ENCODE measurements around the gene CEP128.
A peak's percentile ranks its signal among the peaks of the same experiment; 100 is the strongest.

Gene CEP128

DNA sequence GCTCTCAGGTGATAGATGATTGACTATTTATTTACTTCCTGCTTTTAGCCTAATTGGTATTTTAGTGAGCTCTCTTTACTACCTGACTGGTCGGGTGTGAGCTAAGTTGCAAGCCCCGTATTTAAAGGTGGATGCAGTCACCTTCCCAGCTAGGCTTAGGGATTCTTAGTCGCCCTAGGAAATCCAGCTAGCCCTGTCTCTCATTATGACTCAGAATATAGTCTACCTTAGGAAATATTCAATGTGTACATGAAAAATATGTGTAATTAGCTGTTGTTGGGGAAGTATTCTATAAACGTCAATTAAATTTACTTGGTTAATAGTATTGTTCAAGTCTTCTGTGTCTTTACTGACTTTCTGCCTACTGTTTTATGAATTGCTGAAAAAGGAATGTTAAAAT lies 423.4 kb downstream of the CEP128 start:
- TF ChIP-seq CTCF (IDR thresholded peaks at IDR 0.05; ENCODE audit: low read depth, low read length) = no peak
- DNase-seq (ENCODE audit: low read depth in 2 of 2) = no peak
- no peak overlapping the region for H3K4me3 ChIP-seq (replicated peaks in 1 of 2; ENCODE audit: low read depth in 2 of 2, low read length in 2 of 2)

DNA sequence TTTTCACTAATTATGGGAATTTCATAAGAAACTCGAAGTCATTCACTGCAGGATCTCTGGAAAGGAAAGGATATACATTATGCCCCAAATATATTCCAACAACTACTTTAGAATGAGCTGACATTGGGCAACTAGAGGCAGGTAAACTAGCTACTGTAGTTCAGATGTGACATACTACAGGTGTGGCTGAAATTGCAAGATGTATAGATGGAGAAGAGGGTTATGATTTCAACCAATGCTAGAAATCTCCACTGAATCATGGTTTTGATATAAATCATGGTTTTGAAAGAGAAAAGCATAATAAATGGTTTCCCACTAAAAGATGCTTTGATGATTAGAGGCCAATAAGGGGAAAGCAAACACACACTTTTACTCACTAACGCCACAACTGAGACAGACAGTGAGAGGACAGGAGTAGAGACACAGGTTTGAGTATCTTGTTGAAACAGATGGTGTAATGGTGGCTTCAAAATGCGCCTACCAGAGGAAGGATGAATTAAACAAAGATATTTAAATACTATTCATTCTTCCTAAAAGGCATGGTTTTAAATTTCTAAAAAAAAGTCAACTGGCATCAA lies 434.2 kb downstream of the CEP128 start:
- no peak for DNase-seq (ENCODE audit: low read depth in 2 of 2)
- H3K4me3 ChIP-seq (replicated peaks in 1 of 2; ENCODE audit: low read depth in 2 of 2, low read length in 2 of 2) = no peak overlapping the region
- TF ChIP-seq CTCF (IDR thresholded peaks at IDR 0.05; ENCODE audit: low read depth, low read length) = no peak

DNA sequence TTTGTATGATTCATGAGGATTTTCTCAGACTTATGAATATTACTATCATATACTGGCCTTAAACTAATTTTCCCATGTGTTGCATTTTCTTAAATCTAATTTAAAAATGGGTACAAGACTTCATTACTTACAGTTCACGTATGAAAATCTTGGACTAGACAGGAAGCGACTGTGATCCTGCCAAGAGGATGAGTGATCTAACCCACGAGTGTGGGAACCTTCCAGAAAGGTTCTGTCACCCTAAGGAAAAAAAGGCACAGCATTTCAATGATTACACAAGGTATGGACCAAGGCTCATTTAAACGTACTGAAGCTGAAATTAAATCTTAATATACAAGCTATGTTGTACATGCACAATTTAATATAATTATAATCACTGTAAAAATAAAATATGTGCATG lies 436.8 kb downstream of the CEP128 start:
- no peak for TF ChIP-seq CTCF (IDR thresholded peaks at IDR 0.05; ENCODE audit: low read depth, low read length)
- no peak overlapping the region for H3K4me3 ChIP-seq (replicated peaks in 1 of 2; ENCODE audit: low read depth in 2 of 2, low read length in 2 of 2)
- peak in 1 of 2 donors; percentile 49 for DNase-seq (ENCODE audit: low read depth in 2 of 2)

DNA sequence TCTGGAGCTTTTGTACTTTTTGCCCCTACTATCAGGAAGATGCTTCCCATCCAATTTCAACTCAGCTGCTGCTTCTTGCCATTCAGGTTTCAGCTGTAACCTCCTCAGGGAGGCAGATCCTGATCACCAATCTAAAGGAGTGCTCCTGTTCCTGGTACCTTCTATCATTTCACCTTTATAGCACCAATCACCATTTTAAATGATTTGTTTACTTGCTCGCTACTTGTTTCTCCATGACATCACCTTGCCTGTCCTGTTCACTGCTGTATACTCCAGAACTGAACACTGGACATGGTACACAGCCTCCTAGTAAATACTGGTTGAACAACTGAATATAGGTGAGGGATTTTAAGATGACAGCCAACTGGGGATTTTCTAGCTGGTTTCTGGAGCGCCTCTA lies 443.0 kb downstream of the CEP128 start:
- no peak overlapping the region for H3K4me3 ChIP-seq (replicated peaks in 1 of 2; ENCODE audit: low read depth in 2 of 2, low read length in 2 of 2)
- no peak for DNase-seq (ENCODE audit: low read depth in 2 of 2)
- TF ChIP-seq CTCF (IDR thresholded peaks at IDR 0.05; ENCODE audit: low read depth, low read length) = no peak

DNA sequence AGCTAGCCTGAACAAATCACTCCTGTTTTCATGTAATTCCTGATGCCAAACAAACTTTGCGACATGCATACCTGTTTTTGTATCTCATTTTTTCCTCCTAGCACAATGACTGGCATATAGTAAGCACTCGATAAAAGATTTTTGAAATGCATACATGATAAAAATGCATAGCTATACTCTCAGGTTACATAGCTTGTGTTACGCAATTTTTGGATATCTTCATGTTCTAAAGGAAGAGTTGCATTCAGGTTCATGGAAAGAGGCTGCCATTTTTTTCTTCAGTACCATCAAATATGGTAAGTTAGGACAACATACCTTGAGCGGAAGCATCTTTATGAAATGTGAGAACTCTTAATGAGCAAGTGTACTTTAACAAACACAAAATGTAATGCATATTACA lies 445.4 kb downstream of the CEP128 start:
- DNase-seq (ENCODE audit: low read depth in 2 of 2) = no peak
- TF ChIP-seq CTCF (IDR thresholded peaks at IDR 0.05; ENCODE audit: low read depth, low read length) = no peak
- no peak overlapping the region for H3K4me3 ChIP-seq (replicated peaks in 1 of 2; ENCODE audit: low read depth in 2 of 2, low read length in 2 of 2)

GRCh38 chr14:80494769-80495168 lies 446.8 kb downstream of the CEP128 start:
- no peak overlapping the region for H3K4me3 ChIP-seq (replicated peaks in 1 of 2; ENCODE audit: low read depth in 2 of 2, low read length in 2 of 2)
- no peak for TF ChIP-seq CTCF (IDR thresholded peaks at IDR 0.05; ENCODE audit: low read depth, low read length)
- no peak for DNase-seq (ENCODE audit: low read depth in 2 of 2)

- TF ChIP-seq CTCF (IDR thresholded peaks at IDR 0.05; ENCODE audit: low read depth, low read length) = no peak
- DNase-seq (ENCODE audit: low read depth in 2 of 2) = no peak
- H3K4me3 ChIP-seq (replicated peaks in 1 of 2; ENCODE audit: low read depth in 2 of 2, low read length in 2 of 2) = no peak overlapping the region
Observed at GRCh38 chr14:80493620-80494019, 447.9 kb downstream of the CEP128 start.

Measured in cardiac fibroblast (primary cell).